GM18505 (cell line): ENCODE data around the gene MPV17.

Source experiments
- ATAC-seq: cut with Tn5 transposase; IDR thresholded peaks from one replicate; pipeline ENCODE4 v1.9.1; 2021; ENCODE audit not compliant: unreplicated experiment
- POLR2A ChIP-seq: IDR thresholded peaks from 4 replicates; pipeline ENCODE4 v1.6.1; 2011; ENCODE audit warnings: borderline replicate concordance; ENCODE audit not compliant: insufficient read depth, insufficient read length; ENCODE audit errors: extremely low read depth

MPV17 gene

DNA sequence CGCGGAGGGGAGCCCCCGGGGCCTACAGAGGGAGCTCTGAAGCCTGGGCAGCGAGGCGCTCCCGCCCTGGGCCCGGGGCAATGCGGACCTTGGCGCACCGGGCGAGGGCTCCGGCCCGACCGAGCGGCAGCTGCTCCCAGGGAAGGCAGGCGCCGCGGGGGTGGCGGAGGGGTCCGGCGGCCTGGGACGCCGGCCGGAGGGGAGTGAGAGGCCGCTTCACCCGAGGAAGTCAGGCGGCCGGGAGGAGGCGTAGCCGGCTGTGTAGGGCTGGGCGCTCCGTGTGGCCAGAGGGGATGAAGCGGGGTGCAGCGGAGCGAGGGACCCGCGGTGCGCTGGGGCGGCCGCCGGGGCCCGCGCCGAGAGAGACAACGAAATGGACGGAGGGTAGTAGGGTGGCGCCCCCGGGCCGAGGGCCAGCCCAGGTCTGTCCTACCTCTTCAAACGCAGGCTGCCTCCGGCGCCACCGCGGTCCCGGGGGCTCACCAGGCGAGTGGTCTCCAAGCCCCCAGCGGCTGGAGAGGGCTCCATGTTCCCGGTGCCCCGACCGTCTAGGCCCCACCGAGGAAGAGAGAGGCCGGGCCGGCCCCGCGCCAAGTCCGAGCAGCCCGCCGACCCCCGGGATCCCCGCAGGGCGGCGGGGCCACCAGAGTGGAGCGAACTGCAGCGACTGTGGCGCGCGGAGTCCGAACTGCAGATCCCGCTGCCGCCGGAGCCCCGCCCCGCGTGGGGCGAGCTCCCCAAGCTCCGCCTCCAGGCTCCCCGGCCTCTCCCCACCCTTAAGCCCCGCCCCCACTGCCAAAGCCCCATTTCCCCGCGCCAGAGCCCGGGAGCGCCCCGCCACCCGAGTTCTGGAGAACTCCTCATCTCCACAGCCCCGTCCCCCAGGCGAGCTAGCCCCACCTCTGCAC lies 60.3 kb downstream of the MPV17 start, which contains the start of gene SLC30A3:
SLC30A3 (minus strand) TSS at position 669 of the 908 bp plus-strand sequence; CDS start at position 528, 141 bp downstream.
- no peak for ATAC-seq
- no peak for TF ChIP-seq POLR2A

DNA sequence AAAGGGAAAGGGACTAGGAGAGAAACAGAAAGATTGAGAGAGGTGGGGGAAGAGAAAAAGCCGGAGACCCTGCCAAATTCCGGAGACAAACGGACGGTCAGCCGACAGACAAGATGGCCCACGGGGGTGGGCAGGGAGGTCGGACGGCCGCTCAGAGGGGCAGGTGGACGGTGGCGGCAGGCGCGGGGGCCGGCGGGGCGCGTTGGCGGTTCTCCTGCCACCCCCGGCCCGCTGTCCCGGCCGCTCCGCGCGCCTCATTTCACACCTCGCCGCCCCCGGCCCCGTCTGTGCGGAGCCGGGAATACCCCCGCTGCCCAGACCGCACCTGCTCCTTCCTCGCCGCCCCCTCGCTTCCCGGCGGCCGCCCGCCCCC lies 61.0 kb downstream of the MPV17 start:
- ATAC-seq, result no peak
- TF ChIP-seq POLR2A, result no peak

DNA sequence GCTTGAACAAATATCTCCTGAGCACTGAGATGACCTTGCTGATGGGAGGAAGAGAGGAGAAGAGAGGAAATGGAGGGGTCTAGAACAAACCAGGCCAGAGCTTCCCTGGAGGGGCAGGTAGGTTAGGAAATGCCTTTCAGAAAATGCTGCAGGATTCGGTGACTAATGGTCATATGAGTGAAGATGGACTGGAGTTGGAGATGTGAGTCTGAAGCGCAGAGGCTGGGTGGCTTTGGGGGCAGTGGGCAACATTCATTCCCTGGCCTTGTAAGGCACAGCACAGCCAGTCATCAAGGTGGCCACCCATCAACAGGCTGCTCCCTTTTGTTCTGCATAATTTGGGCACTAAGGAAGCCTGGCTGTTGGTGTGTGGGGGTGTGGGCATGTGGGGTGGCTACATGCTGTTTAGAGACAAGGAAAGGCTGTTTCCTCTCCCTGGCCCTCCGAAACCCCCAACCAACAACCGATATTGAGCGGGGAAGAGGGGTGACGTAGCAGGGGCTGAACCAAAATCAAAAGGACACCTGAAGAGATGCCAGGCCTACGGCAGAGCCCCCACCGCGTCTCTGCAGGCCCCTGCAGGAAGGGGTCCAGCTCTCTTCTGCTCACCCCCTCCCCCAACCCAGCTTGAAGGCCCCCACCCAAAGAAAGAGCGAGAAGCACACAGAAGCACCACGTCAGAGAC lies 61.5 kb downstream of the MPV17 start:
- no peak for ATAC-seq
- TF ChIP-seq POLR2A, result no peak
